Medulla oblongata (tissue), 1 donor: ENCODE measurements around the gene HDAC3.

Experiments
- DNase-seq: peaks from one replicate; pipeline ENCODE4 v3.0.0-alpha.2; 2015; ENCODE audit errors: extremely low spot score

The HDAC3 gene

DNA sequence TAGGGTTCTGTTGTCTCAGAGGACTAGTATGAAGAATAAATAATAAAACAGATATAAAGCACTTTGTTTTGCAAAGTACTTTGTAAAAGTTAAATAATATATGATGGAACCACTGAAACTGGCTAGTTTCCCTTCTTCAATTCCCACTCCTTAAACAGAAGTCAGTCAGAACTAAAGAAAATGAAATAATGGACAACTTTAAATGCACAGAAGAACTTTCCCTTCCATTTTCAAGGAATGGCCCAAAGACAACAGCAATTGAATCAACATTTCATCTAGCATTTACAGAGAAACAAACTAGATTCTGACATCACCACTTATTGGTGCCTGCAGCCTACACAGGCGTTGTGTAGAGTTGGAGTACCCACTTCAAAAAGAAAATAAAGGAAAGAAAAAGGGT, 34.0 kb downstream of the HDAC3 start:
- no peak for DNase-seq

DNA sequence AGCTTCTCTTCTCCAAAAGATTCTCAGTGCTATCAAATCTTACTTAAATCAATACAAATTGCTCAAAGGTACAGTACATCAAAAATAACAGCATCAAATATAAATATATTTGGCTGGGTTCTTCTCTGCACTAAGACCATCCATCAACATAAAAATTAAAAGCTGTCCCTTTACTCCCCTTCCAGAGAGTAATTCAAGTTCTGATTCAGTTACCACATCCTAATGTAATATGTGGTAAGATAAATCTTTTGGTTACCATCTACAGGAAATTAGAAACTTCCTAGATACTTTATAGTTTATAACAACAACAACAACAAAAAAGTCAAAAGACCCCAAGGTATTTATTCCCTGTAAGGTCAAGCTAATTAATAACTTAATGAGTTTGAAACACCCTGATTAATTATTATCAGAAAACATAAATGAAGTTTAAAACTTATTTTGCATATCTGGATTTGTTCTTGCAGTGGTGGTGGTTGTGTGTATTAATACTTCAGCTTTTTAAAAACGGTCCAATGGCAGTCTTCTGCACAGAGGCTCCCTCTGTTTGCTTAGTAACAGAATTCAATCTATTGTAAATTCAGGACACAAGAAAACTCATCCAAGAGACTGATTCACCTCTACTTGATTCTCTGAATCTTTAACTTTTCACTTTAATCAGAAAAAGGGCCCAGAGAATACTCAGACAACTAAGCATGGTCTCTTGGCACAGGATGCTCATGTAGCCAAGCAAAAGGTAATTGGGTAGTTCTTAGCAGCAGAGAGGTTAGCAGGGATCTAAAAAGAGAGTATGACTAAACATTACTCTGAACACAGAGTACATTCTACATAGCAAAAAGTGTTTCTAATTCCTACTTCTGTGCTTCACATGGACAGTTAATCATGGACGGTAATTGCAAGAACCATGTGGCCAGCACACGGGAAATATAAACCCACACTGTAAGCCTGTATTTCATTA, 38.0 kb downstream of the HDAC3 start:
- DNase-seq, result no peak

DNA sequence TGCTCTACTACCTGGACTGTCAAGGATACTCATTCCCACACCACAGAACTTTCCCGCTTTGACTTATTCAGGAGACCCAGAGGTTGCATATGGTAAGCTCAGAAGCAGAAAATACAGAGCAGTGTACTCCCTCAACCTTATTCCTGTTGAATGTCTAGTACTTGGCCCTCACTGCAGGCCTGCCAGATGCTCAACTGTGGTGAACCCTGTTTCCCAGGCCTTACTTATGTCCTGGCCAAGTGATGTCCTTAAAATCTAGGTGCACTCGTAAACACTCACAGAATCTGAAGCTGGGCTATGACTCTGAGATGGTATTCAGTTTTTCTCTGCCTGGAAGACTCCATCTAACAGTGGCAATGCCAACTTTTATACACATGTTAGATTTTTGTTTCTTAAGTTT, 38.8 kb downstream of the HDAC3 start:
- no peak for DNase-seq

DNA sequence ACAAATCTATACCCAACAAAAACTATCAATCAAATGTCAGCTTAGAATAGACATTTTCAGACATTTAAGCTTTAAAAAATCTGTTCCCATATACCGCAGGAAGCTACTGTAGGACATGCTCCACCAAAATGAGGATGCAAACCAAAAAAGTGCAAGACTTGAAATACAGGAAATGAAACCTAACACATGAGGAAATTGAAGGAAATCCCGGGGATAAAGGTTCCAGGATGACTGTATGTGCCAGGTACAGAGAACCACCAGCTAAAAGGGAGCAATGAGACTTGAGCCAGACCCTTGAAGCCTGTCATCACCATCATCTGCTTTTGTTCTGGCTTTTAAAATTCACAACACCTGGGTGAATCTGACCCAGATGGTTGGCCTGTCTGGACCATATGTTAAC, 39.3 kb downstream of the HDAC3 start:
- DNase-seq, result no peak

DNA sequence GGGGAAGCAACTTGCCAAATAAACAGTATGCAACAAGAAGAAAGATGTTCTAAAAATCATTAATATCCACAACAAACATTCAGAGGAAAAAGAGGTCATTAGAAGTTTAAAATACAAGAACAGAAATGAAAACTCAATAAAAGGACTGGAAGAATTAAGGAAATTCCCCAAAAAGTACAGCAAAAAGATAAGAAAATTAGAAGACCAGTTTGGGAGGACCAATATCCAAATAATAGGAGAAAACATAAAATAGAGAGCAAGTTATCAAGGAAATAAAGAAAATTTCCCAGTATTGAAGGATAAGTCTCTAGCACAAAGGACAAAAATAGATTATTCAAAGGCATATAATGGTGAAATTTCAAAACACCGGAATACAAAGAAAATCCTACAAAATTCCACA, 39.8 kb downstream of the HDAC3 start:
- DNase-seq, result no peak

DNA sequence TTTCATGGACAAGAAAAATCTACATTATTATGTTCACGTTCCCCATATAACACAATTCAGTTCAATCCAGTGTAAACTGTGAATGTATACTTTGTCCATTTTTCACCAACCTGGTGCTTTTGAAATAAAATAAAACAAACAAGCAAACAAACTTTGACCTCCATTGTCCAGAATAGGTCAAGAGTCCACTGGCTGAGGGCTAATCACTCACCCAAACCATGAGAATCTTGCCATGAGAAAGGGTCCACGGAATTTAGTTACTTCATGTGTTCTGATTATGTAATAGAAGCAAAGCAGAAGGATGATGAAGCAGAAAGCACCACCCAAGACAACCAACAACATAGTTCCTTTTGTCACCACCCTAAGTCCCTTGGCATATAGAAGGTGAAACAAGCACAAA, 46.5 kb downstream of the HDAC3 start:
- no peak for DNase-seq

DNA sequence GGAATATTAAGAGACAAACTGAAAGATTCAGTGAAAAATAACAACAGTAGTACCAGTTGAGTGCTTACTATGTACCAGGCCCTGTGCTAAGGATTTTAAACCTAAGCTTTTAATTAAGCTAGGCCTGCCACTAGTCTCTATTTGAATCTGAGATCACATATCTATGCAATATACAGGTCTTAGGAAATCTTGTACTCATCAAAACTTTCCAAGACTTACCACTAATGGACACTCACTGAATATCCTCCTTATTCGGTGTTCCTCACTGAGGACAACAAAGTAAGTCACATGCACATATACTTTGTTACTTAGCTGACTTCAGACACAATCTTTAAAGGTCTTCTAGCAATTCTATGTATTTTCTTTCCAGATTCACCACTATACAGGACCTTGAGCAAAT, 50.4 kb downstream of the HDAC3 start:
- no peak for DNase-seq

DNA sequence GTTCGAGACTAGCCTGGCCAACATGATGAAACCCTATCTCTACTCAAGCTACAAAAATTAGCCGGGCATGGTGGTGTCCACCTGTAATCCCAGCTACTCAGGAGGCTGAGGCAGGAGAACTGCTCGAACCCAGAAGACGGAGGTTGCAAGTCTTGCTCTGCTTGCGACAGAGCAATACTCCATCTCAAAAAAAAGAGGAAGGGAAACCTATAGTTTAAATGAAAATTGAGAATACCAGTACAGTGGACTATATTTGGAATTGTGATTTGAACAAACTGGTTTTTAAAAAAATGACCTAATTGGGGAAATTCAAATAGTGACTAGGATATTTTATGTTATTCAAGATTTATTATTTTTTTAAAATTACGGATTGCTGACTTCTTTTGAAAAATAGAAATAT, 51.1 kb downstream of the HDAC3 start:
- DNase-seq, result no peak

DNA sequence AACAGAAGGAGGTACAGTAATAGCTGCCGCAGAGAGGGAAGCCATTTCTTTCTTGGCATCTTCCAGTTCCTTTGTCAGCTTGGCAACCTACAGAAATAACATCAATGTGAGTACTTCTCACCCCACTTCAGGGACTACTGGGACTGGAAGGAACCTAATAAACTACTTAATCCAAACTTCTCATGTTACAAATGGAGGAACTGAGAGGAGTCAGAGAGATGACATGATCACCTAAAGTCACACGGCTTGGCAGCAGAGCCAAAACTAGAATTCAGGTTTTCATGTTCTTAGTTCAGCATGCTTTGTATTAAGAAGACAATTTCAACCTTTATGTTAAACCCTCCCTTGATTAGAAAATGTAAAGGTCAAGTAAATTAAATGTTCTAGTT, 62.5 kb downstream of the HDAC3 start:
- no peak for DNase-seq

DNA sequence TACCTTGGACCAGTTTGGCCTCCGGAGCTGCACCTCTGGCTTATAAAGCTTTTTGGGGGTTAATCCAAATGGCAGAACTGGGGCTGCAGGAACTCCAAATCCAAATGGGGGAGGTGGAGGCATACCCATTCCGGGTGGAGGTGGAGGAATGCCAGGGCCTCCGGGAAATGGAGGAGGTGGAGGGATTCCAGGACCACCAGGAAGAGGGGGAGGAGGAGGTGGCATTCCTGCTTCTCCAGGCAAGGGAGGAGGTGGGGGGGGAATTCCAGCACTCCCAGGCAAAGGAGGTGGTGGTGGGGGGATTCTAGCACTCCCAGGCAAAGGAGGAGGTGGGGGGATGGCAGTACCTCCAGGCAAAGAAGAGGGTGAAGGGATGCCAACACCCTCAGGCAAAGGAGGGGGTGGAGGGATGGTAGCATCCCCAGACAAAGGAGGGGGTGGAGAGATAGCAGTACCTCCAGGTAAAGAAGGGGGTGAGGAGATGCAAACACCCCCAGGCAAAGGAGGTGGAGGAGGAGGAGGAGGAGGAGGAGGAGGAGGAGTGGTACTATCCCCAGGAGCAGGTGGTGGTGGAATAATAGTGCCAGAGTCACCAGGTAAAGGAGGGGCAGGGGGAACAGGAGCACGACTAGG, 63.0 kb downstream of the HDAC3 start:
- DNase-seq, result no peak
